GM10266 (cell line): ENCODE data around the gene C14orf180.

Experiments used
- DNase-seq: peaks from one replicate; pipeline ENCODE4 v3.0.0; 2012; ENCODE audit errors: extremely low spot score
- TF ChIP-seq, protein P1 (sequence below): IDR thresholded peaks from 2 replicates; pipeline ENCODE4 v1.5.1; 2012; ENCODE audit warnings: mild to moderate bottlenecking, low read depth; ENCODE audit not compliant: control insufficient read depth, insufficient read depth; ENCODE audit errors: missing control alignments

The C14orf180 gene

DNA sequence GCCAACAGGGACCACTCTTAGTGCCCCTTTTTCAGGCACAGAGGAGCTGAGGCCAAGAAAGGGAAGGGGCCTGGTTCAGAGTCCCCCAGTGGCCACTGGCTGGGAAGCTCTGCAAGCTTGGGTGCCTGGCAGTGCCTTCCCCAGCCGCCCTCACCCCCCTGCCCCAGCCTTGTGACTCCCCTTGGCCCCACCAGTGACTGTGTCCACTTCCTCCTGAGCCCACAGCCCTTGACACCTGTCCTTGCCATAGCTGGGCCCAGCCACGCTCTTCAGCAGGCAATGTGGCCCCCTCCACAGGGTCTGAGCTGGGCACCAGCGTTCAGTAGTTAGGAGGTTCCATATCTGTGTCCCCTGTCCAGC is 19.0 kb upstream of the C14orf180 start:
- TF ChIP-seq, protein P1, sequence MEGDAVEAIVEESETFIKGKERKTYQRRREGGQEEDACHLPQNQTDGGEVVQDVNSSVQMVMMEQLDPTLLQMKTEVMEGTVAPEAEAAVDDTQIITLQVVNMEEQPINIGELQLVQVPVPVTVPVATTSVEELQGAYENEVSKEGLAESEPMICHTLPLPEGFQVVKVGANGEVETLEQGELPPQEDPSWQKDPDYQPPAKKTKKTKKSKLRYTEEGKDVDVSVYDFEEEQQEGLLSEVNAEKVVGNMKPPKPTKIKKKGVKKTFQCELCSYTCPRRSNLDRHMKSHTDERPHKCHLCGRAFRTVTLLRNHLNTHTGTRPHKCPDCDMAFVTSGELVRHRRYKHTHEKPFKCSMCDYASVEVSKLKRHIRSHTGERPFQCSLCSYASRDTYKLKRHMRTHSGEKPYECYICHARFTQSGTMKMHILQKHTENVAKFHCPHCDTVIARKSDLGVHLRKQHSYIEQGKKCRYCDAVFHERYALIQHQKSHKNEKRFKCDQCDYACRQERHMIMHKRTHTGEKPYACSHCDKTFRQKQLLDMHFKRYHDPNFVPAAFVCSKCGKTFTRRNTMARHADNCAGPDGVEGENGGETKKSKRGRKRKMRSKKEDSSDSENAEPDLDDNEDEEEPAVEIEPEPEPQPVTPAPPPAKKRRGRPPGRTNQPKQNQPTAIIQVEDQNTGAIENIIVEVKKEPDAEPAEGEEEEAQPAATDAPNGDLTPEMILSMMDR, result no peak
- DNase-seq, result no peak

DNA sequence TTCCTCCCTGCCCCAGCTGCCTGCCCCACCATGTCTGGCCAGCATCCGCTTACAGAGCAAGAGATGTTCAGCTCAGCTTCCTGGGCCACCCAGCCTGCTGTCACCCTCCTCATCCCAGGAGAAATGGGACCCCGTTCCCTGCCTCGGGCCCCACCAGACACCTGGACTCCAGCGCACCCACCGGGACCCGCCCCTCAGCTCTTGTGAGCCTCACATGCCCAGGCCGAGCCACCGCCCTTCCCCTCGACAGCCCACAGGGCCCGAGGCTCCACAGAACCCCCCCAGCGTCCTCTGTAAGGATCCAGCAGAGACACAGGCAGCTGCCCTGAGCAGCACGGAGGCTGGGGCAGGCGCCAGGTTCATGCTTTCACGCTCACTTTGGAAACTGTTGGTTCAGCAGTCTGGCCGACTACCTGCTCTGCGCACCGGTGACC is 18.4 kb upstream of the C14orf180 start:
- no peak for DNase-seq

DNA sequence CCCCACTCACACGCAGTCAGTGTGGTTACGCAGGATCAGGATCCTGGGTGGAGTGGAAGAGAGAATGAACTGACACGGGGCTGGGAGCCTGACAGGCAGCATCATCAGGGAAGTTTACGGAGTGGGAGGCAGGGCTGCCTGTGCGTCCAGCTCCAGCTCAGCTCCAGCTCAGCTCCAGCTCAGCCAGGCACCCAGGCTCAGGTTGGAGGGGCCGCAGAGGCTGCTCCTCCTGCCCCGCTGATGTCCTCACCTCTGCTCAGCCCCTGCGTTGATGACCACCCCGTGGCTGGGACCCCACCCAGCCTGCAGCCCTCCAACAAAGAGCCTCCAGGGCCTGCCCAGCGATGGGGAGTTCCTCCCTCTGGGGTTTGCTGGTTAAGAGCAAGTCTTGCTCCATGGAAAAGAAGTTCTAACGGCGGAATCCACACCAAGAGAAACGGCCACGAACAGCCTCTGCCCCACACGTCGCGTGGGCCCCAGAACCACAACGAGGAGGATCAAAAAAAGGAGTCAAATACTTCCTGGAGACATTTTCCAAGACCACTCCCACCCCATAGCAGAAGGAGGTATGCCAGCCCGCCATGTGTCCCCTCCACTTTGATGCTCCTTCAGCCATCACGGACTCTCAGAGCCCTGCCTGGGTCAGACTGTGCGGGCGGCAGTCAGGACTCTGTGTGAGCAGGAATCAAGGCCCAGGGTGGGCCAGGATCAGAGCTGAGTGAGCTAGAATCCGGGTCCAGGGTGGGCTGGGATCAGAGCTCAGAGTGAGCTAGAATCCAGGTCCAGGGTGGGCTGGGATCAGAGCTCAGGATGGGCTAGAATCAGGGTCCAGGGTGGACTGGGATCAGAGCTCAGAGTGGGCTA is 17.7 kb upstream of the C14orf180 start:
- DNase-seq, result no peak
- TF ChIP-seq, protein P1, result no peak

More for the DNA sequence above, 18.4 kb upstream of the C14orf180 start:
- TF ChIP-seq, protein P1, result no peak

DNA sequence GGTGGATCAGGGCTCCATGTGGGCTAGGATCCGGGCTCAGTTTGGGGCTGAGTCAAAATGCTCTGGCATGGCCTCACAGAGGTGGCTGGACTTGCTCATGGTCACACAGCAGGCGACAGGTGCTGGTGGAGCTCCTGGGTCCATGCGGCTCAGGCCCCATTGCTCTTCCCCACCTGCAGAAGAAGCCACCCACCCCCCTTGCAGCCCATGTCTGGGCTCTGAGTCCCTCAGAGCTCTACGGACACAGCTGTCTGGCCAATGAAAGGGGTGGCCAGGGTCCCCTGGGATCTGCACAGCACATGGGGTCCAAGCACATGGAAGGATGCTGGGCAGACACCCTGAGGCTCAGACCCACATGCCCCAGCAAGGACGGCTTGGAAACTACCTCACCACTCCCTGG is 17.0 kb upstream of the C14orf180 start:
- no peak for DNase-seq
- TF ChIP-seq, protein P1, result no peak

DNA sequence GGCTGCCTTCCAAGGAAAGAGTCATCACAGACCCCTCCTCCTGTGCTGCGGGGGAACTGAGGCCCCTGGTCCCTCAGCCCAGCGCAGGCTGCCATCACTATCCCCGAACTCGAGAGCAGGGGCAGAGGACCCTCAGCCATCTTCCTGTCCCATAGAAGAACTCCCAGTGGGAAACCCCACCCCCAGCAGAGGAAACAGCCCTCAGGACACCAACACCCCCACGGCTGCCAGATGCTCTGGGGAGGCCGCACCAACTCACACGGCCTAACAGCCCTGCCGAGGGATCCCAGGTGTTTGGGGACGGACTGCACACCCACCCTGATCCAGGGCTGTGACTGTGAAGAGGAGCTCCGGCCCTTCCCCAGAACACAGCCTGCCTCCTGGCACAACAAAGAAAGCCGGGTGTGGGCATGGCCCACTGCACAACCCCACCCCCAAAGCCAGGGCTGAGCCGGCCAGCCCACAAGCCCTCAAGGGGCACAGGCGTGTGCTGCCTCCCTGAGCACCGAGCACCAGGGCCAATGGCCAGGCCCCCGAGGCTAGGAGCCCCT is 16.3 kb upstream of the C14orf180 start:
- no peak for DNase-seq
- TF ChIP-seq, protein P1, result no peak

DNA sequence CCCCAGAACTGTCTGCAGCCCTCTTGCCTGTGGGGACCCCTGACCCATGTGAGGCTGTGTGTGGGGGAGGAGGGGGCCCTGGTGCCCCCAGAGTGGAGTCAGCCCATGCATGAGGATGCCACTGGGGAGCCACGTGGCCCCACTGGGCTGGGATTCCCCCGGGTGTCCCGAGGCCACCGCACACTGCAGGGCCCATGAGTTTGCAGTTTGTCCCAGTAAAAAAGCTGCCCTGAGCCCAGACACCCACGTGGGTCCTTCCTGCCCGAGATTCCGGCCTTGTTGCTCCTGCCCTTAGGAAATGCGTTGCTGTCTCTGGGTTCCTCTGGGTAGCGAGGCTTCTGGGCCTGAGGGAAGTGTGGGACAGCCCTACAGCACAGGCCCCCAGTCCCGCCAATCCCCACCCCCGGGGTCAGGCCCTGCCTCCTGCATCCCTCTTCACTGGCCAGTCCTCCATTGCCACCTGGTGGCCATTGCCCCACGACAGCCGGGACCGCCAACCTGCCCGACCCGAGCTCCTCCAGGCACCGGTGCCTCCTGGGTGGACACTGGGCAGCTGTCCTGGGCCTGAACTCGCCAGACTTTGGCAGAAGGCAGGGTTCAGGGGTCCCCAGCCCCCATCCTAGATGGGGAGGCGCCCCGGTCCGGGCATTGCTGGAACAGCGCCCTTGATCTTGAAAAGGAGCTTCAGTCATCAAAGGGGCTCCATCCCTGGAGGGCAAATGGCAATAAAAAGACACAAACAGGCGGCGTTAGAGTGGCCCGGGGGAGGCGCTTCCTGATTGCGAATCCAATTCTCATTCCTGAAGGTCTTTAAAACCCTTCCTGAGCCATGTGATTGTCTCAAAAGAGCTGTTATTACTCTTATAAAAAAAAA is 15.6 kb upstream of the C14orf180 start:
- peak; percentile 87 for DNase-seq
- TF ChIP-seq, protein P1, result peak; percentile 82
